Measurements from ENCODE around the gene TRIM38.
A peak's percentile ranks its signal among the peaks of the same experiment; 100 is the strongest.
"Not testable (repeated sequence)": the region's sequence is repeated elsewhere in the genome, so short reads cannot be mapped to it uniquely, and the experiment has no call there.

The TRIM38 gene

GRCh38 chr6:25991785-25992412 is 29.3 kb downstream of the TRIM38 start:
- peak; percentile 11 for DNase-seq (ENCODE audit: low read depth)
- in situ Hi-C loops (cut with HindIII; ENCODE audit: low sequenced_read_pairs): no loop called here
- peak overlapping the region; percentile 65 for H3K4me3 ChIP-seq (ENCODE audit: low read depth, low read length)
- TF ChIP-seq CTCF (IDR thresholded peaks at IDR 0.05; ENCODE audit: low read depth, low read length, missing control alignments): no peak

- in situ Hi-C loops (cut with HindIII; ENCODE audit: low sequenced_read_pairs): no loop called here
- peak; percentile 71 for DNase-seq (ENCODE audit: low read depth)
- peak; percentile 95 for TF ChIP-seq CTCF (IDR thresholded peaks at IDR 0.05; ENCODE audit: low read depth, low read length, missing control alignments)
- H3K4me3 ChIP-seq (ENCODE audit: low read depth, low read length): peak overlapping the region; percentile 65
These were observed 30.1 kb downstream of the TRIM38 start for GRCh38 chr6:25992413-25993340.

- in situ Hi-C loops (cut with HindIII; ENCODE audit: low sequenced_read_pairs); DNase-seq (ENCODE audit: low read depth): not testable (repeated sequence)
- H3K4me3 ChIP-seq (ENCODE audit: low read depth, low read length): peak overlapping the region; percentile 65
These were observed 30.7 kb downstream of the TRIM38 start for GRCh38 chr6:25993341-25993684.

- DNase-seq (ENCODE audit: low read depth): no peak
- H3K4me3 ChIP-seq (ENCODE audit: low read depth, low read length): no peak overlapping the region
- in situ Hi-C loops (cut with HindIII; ENCODE audit: low sequenced_read_pairs): no loop called here
- no peak for TF ChIP-seq CTCF (IDR thresholded peaks at IDR 0.05; ENCODE audit: low read depth, low read length, missing control alignments)
These were observed 32.9 kb downstream of the TRIM38 start for GRCh38 chr6:25995507-25995906.

- in situ Hi-C loops (cut with HindIII; ENCODE audit: low sequenced_read_pairs): no loop called here
- H3K4me3 ChIP-seq (ENCODE audit: low read depth, low read length): no peak overlapping the region
- TF ChIP-seq CTCF (IDR thresholded peaks at IDR 0.05; ENCODE audit: low read depth, low read length, missing control alignments): no peak
- no peak for DNase-seq (ENCODE audit: low read depth)
These were observed 35.3 kb downstream of the TRIM38 start for GRCh38 chr6:25997921-25998320.

- no peak for DNase-seq (ENCODE audit: low read depth)
- no peak for TF ChIP-seq CTCF (IDR thresholded peaks at IDR 0.05; ENCODE audit: low read depth, low read length, missing control alignments)
- in situ Hi-C loops (cut with HindIII; ENCODE audit: low sequenced_read_pairs): no loop called here
- no peak overlapping the region for H3K4me3 ChIP-seq (ENCODE audit: low read depth, low read length)
These were observed 35.8 kb downstream of the TRIM38 start for GRCh38 chr6:25998379-25998778.

- in situ Hi-C loops (cut with HindIII; ENCODE audit: low sequenced_read_pairs); DNase-seq (ENCODE audit: low read depth); H3K4me3 ChIP-seq (ENCODE audit: low read depth, low read length): not testable (repeated sequence)
These were observed 36.6 kb downstream of the TRIM38 start for GRCh38 chr6:25999225-25999624.
